Transverse colon (tissue), 4 donors: ENCODE results near the gene TSPYL6.

Source experiments
- POLR2A ChIP-seq: fragments of 450-650 bp; IDR thresholded peaks from one replicate; pipeline ENCODE4 v1.6.1; 2016; ENCODE audit warnings: antibody characterized with exemption, mild to moderate bottlenecking, moderate library complexity
- POLR2AphosphoS5 ChIP-seq, 3 donors: sonication (generic); formaldehyde crosslinking; IDR thresholded peaks; one replicate each; pipeline ENCODE4 v1.6.1; 2016; ENCODE audit warnings: antibody characterized with exemption in 3 of 3
- TF ChIP-seq, protein P1 (sequence below), 5 experiments: fragments of 200-600 bp in 3 of 5; fragments of 450-650 bp in 2 of 5; sonication (generic) in 3 of 5; IDR thresholded peaks; 1 replicate in 2 of 5; 2 replicates in 3 of 5; pipeline ENCODE4 v1.5.1; 2016 to 2017; ENCODE audit warnings: antibody characterized with exemption in 5 of 5, inconsistent platforms in 3 of 5, mild to moderate bottlenecking in 2 of 5, moderate library complexity in 1 of 5

GRCh38 chr2:54224997-54225396, 31.0 kb downstream of the TSPYL6 start:
- TF ChIP-seq, protein P1, sequence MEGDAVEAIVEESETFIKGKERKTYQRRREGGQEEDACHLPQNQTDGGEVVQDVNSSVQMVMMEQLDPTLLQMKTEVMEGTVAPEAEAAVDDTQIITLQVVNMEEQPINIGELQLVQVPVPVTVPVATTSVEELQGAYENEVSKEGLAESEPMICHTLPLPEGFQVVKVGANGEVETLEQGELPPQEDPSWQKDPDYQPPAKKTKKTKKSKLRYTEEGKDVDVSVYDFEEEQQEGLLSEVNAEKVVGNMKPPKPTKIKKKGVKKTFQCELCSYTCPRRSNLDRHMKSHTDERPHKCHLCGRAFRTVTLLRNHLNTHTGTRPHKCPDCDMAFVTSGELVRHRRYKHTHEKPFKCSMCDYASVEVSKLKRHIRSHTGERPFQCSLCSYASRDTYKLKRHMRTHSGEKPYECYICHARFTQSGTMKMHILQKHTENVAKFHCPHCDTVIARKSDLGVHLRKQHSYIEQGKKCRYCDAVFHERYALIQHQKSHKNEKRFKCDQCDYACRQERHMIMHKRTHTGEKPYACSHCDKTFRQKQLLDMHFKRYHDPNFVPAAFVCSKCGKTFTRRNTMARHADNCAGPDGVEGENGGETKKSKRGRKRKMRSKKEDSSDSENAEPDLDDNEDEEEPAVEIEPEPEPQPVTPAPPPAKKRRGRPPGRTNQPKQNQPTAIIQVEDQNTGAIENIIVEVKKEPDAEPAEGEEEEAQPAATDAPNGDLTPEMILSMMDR (IDR thresholded peaks at IDR 0.05): no peak
- TF ChIP-seq POLR2A: no peak
- TF ChIP-seq POLR2AphosphoS5 (IDR thresholded peaks at IDR 0.05): no peak
